HEK293 (cell line): ENCODE measurements around the gene PERM1.

Experiments
- CTCF ChIA-PET: fragments of 350-600 bp; formaldehyde crosslinking; extraction: SDS; loops from one replicate; lab custom pipeline; 2021; ENCODE audit warnings: antibody characterized with exemption; lab: Yijun Ruan, JAX
- POLR2A ChIA-PET: fragments of 300-600 bp; formaldehyde crosslinking; extraction: SDS; loops from one replicate; lab custom pipeline; 2020; ENCODE audit warnings: antibody characterized with exemption, inconsistent platforms; lab: Yijun Ruan, JAX
- H3K27ac ChIP-seq: fragments of 200-500 bp; sonication (Bioruptor generic); 2 replicates; pipeline ENCODE4 v1.5.1; 2014; ENCODE audit warnings: low read depth, low read length, control low read depth, inconsistent platforms; ENCODE audit errors: extremely low read depth
- H3K36me3 ChIP-seq, 2 experiments: fragments of 200-500 bp in 1 of 2; sonication (Bioruptor generic) in 1 of 2; 1 replicate in 1 of 2; 2 replicates in 1 of 2; pipeline ENCODE4 v1.5.1; 2014 to 2017; ENCODE audit warnings: inconsistent platforms in 2 of 2, low read length in 2 of 2; ENCODE audit not compliant: control insufficient read depth in 2 of 2, insufficient read depth in 1 of 2
- H3K4me1 ChIP-seq: fragments of 200-500 bp; sonication (Bioruptor generic); 2 replicates; pipeline ENCODE4 v1.5.1; 2014; ENCODE audit warnings: mild to moderate bottlenecking, low read length, inconsistent platforms; ENCODE audit not compliant: control insufficient read depth, insufficient read depth
- H3K4me3 ChIP-seq: 2 replicates; pipeline ENCODE4 v1.5.1; 2011; ENCODE audit warnings: low read depth, mild to moderate bottlenecking, control low read depth, low read length, moderate library complexity
- H3K9me3 ChIP-seq: fragments of 200-500 bp; sonication (Bioruptor generic); 2 replicates; pipeline ENCODE4 v1.5.1; 2014; ENCODE audit warnings: low read depth, low read length, inconsistent platforms; ENCODE audit not compliant: control insufficient read depth, insufficient read depth
- AEBP2 ChIP-seq: fragments of 450-650 bp; formaldehyde crosslinking; IDR thresholded peaks from 2 replicates; pipeline ENCODE4 v1.5.1; 2016; ENCODE audit warnings: missing biosample characterization, missing genetic modification characterization, borderline replicate concordance
- BCL11B ChIP-seq: fragments of 450-650 bp; formaldehyde crosslinking; IDR thresholded peaks from 2 replicates; pipeline ENCODE4 v1.5.1; 2016; ENCODE audit warnings: low read depth, missing biosample characterization, missing genetic modification characterization
- FEZF1 ChIP-seq: fragments of 450-650 bp; formaldehyde crosslinking; IDR thresholded peaks from 2 replicates; pipeline ENCODE4 v1.5.1; 2016; ENCODE audit warnings: missing biosample characterization, missing genetic modification characterization
- KLF16 ChIP-seq: fragments of 450-650 bp; formaldehyde crosslinking; IDR thresholded peaks from 2 replicates; pipeline ENCODE4 v1.5.1; 2017; ENCODE audit warnings: missing biosample characterization, missing genetic modification characterization
- KLF8 ChIP-seq: fragments of 450-650 bp; formaldehyde crosslinking; IDR thresholded peaks from 2 replicates; pipeline ENCODE4 v1.5.1; 2016; ENCODE audit warnings: missing biosample characterization, missing genetic modification characterization
- MEIS1 ChIP-seq: sonication (generic); formaldehyde crosslinking; IDR thresholded peaks from 2 replicates; pipeline ENCODE4 v1.8.1; 2022; ENCODE audit warnings: missing genetic modification reagents, mild to moderate bottlenecking, borderline replicate concordance
- PBX3 ChIP-seq: sonication (generic); formaldehyde crosslinking; IDR thresholded peaks from 2 replicates; pipeline ENCODE4 v1.8.1; 2022; ENCODE audit warnings: mild to moderate bottlenecking, moderate library complexity, missing genetic modification reagents
- PRDM1 ChIP-seq: fragments of 450-650 bp; formaldehyde crosslinking; IDR thresholded peaks from 2 replicates; pipeline ENCODE4; 2016; ENCODE audit warnings: missing biosample characterization, missing genetic modification characterization
- SP3 ChIP-seq: fragments of 450-650 bp; formaldehyde crosslinking; IDR thresholded peaks from 2 replicates; pipeline ENCODE4 v1.5.1; 2016; ENCODE audit warnings: missing biosample characterization, missing genetic modification characterization
- SP7 ChIP-seq: fragments of 450-650 bp; formaldehyde crosslinking; IDR thresholded peaks from 2 replicates; pipeline ENCODE4 v1.5.1; 2016; ENCODE audit warnings: missing biosample characterization, missing genetic modification characterization
- TRIM28 ChIP-seq: IDR thresholded peaks from 2 replicates; pipeline ENCODE4 v1.6.1; 2011; ENCODE audit warnings: low read length, control low read depth, borderline replicate concordance
- ZBTB44 ChIP-seq: fragments of 450-650 bp; IDR thresholded peaks from 2 replicates; pipeline ENCODE4 v1.5.1; 2018; ENCODE audit warnings: missing biosample characterization, mild to moderate bottlenecking, missing genetic modification characterization
- ZEB2 ChIP-seq: fragments of 450-650 bp; formaldehyde crosslinking; IDR thresholded peaks from 2 replicates; pipeline ENCODE4 v1.5.1; 2016; ENCODE audit warnings: missing biosample characterization, missing genetic modification characterization
- ZFHX2 ChIP-seq: fragments of 450-650 bp; formaldehyde crosslinking; conservative IDR thresholded peaks from 2 replicates; pipeline ENCODE4 v1.5.1; 2016; ENCODE audit warnings: missing biosample characterization, missing genetic modification characterization
- ZFP69B ChIP-seq: fragments of 450-650 bp; formaldehyde crosslinking; IDR thresholded peaks from 2 replicates; pipeline ENCODE4 v1.5.1; 2016; ENCODE audit warnings: missing biosample characterization, missing genetic modification characterization
- ZNF114 ChIP-seq: fragments of 450-650 bp; formaldehyde crosslinking; IDR thresholded peaks from 2 replicates; pipeline ENCODE4 v1.5.0; 2017; ENCODE audit warnings: missing biosample characterization, missing genetic modification characterization
- ZNF184 ChIP-seq: fragments of 450-650 bp; IDR thresholded peaks from 2 replicates; pipeline ENCODE4 v1.5.1; 2018; ENCODE audit warnings: missing biosample characterization, mild to moderate bottlenecking, missing genetic modification characterization
- ZNF26 ChIP-seq: fragments of 450-650 bp; formaldehyde crosslinking; IDR thresholded peaks from 2 replicates; pipeline ENCODE4 v1.5.1; 2016; ENCODE audit warnings: missing biosample characterization, missing genetic modification characterization
- ZNF302 ChIP-seq: fragments of 450-650 bp; formaldehyde crosslinking; IDR thresholded peaks from 2 replicates; pipeline ENCODE4 v1.5.1; 2016; ENCODE audit warnings: missing biosample characterization, missing genetic modification characterization, low read depth
- ZNF335 ChIP-seq: fragments of 450-650 bp; formaldehyde crosslinking; conservative IDR thresholded peaks from 2 replicates; pipeline ENCODE4 v1.5.1; 2016; ENCODE audit warnings: missing biosample characterization, missing genetic modification characterization
- ZNF423 ChIP-seq: fragments of 450-650 bp; formaldehyde crosslinking; IDR thresholded peaks from 2 replicates; pipeline ENCODE4 v1.5.1; 2016; ENCODE audit warnings: missing biosample characterization, missing genetic modification characterization
- ZNF501 ChIP-seq: fragments of 450-650 bp; formaldehyde crosslinking; IDR thresholded peaks from 2 replicates; pipeline ENCODE4 v1.5.1; 2016; ENCODE audit warnings: missing biosample characterization, missing genetic modification characterization
- ZNF513 ChIP-seq: fragments of 450-650 bp; IDR thresholded peaks from 2 replicates; pipeline ENCODE4 v1.5.1; 2018; ENCODE audit warnings: missing biosample characterization, missing genetic modification characterization
- ZNF580 ChIP-seq: fragments of 450-650 bp; formaldehyde crosslinking; IDR thresholded peaks from 2 replicates; pipeline ENCODE4 v1.5.1; 2016; ENCODE audit warnings: missing biosample characterization, missing genetic modification characterization
- ZNF768 ChIP-seq: fragments of 450-650 bp; formaldehyde crosslinking; IDR thresholded peaks from 2 replicates; pipeline ENCODE4 v1.5.1; 2018; ENCODE audit warnings: missing biosample characterization, mild to moderate bottlenecking, missing genetic modification characterization
- TF ChIP-seq, protein P1 (sequence below): fragments of 450-650 bp; formaldehyde crosslinking; IDR thresholded peaks from 2 replicates; pipeline ENCODE4 v1.5.1; 2017; ENCODE audit warnings: missing biosample characterization, missing genetic modification characterization

The PERM1 gene

GRCh38 chr1:960363-961131 is 21.3 kb downstream of the PERM1 start, which contains the start of gene KLHL17:
TSS of gene KLHL17 (plus strand) at chr1:960584. CDS start at chr1:960694, 110 bp downstream.
- H3K27ac ChIP-seq: peak within 1 kb of the TSS; percentile 64; the same call in 1 of the 2 replicates
- H3K9me3 ChIP-seq: no peaks in the 10 kb centered on the region
- ChIA-PET CTCF (interaction anchor here (1.3 kb wide), 1 partner anchor 54 kb away, joined by 6 read pairs; no protein-coding TSS in a partner anchor), POLR2A (interaction anchor here (1.5 kb wide), 1 partner anchor 37 kb away, joined by 5 read pairs; no protein-coding TSS in a partner anchor)
- peaks cover 3 to 59% of the 10 kb centered on the region in 2 experiments; a peak in 2 of 3 replicates for H3K36me3 ChIP-seq
- H3K4me1 ChIP-seq: no peaks in the 10 kb centered on the region
- H3K4me3 ChIP-seq: peak within 1 kb of the TSS; percentile 57
- TF ChIP-seq SP7 (tag by site-specific recombination) (peak; percentile 42; the same call in 1 of the 2 replicates), ZBTB44 (tag by site-specific recombination) (peak; percentile 46), KLF16 (tag by site-specific recombination) (0 out of 2 replicates have a peak, but pooled peaks have one; percentile 42), ZNF423 (tag by site-specific recombination) (no peak), SP3 (tag by site-specific recombination) (peak; percentile 38; the same call in 1 of the 2 replicates), ZNF302 (tag by site-specific recombination) (no peak), ZNF513 (tag by site-specific recombination) (0 out of 2 replicates have a peak, but pooled peaks have one; percentile 30), ZEB2 (tag by site-specific recombination) (peak; percentile 75; the same call in 1 of the 2 replicates), ZNF184 (tag by site-specific recombination) (no peak), FEZF1 (no peak), BCL11B (no peak), ZNF768 (tag by site-specific recombination) (peak; percentile 91; the same call in 1 of the 2 replicates), PRDM1 (tag by site-specific recombination) (no peak), ZNF114 (tag by site-specific recombination) (no peak), PBX3 (CRISPR knock-in tag) (no peak), ZNF580 (tag by site-specific recombination) (no peak), MEIS1 (CRISPR knock-in tag) (no peak), ZFP69B (tag by site-specific recombination) (peak; percentile 70; the same call in 1 of the 2 replicates), KLF8 (tag by site-specific recombination) (peak; percentile 80), ZFHX2 (tag by site-specific recombination) (no peak), ZNF26 (tag by site-specific recombination) (no peak), TRIM28 (no peak), ZNF501 (tag by site-specific recombination) (no peak), AEBP2 (tag by site-specific recombination) (no peak), ZNF335 (tag by site-specific recombination) (peak; percentile 38; the same call in 1 of the 2 replicates)
- TF ChIP-seq, protein P1, sequence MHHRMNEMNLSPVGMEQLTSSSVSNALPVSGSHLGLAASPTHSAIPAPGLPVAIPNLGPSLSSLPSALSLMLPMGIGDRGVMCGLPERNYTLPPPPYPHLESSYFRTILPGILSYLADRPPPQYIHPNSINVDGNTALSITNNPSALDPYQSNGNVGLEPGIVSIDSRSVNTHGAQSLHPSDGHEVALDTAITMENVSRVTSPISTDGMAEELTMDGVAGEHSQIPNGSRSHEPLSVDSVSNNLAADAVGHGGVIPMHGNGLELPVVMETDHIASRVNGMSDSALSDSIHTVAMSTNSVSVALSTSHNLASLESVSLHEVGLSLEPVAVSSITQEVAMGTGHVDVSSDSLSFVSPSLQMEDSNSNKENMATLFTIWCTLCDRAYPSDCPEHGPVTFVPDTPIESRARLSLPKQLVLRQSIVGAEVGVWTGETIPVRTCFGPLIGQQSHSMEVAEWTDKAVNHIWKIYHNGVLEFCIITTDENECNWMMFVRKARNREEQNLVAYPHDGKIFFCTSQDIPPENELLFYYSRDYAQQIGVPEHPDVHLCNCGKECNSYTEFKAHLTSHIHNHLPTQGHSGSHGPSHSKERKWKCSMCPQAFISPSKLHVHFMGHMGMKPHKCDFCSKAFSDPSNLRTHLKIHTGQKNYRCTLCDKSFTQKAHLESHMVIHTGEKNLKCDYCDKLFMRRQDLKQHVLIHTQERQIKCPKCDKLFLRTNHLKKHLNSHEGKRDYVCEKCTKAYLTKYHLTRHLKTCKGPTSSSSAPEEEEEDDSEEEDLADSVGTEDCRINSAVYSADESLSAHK (tag by site-specific recombination): peak; percentile 19; the same call in 1 of the 2 replicates
